ENCODE results near the gene S100A2. TPM values are rescaled to one million over a fixed set of nuclear protein-coding genes. Genes with fewer than 3 reads are reported as not detected.

Gene S100A2
- total RNA-seq, 1 donor from 2014 or later: 0.21 TPM

DNA sequence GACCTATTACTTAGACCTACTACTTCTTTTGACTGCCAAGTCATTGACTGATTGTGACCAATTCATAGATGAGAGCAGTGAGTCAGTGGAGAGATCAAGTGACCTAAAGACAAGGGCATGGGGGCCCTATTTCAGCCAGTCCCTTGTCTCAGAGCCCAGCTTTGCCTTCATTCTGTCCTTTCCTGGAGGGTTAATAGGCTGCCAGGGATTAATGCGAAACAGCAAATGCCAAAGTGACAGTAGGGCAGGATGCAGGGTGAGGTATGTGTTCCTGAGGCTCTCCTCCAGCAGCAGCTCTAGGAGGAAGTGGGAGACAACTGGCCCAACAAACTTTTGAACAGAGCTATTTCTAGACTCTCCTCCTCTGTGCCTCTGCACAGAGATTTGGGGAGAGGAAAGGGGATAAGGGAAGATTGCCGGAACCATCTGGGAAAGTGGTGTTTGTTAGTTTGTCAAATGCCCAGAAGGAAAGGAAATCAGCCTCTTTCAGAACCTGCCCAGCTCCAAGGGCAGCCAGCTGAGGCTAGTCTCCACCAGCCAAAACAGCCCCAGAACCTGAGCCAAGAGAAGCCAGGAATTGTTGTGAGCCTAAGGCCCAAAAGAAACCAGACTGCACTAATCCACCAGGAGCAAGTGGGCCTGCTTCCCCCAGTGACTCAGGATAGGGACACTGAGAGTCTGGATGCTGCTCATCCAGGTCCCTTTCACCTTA lies 11.7 kb downstream of the S100A2 start:
- no peaks in the 10 kb centered on the region for H3K36me3 Mint-ChIP-seq (ENCODE audit: low read depth)
- H3K9me3 Mint-ChIP-seq: no peaks in the 10 kb centered on the region
- intact Hi-C loops (cut with micrococcal nuclease): no loop called here
- peaks cover 19% of the 10 kb centered on the region for H3K4me1 Mint-ChIP-seq (ENCODE audit: low read depth)
- no peak overlapping the region for H3K4me3 Mint-ChIP-seq
- DNase-seq (ENCODE audit: low spot score): no peak
- H3K27ac Mint-ChIP-seq: no peak overlapping the region
- H3K27me3 Mint-ChIP-seq (ENCODE audit: insufficient read depth): peaks cover 4% of the 10 kb centered on the region

GRCh38 chr1:153553096-153553495 lies 12.5 kb downstream of the S100A2 start:
- H3K4me3 Mint-ChIP-seq: no peak overlapping the region
- no peaks in the 10 kb centered on the region for H3K36me3 Mint-ChIP-seq (ENCODE audit: low read depth)
- peaks cover 4% of the 10 kb centered on the region for H3K27me3 Mint-ChIP-seq (ENCODE audit: insufficient read depth)
- intact Hi-C loops (cut with micrococcal nuclease): no loop called here
- no peaks in the 10 kb centered on the region for H3K9me3 Mint-ChIP-seq
- no peak overlapping the region for H3K27ac Mint-ChIP-seq
- no peak for DNase-seq (ENCODE audit: low spot score)
- peaks cover 28% of the 10 kb centered on the region for H3K4me1 Mint-ChIP-seq (ENCODE audit: low read depth)

GRCh38 chr1:153552335-153552734 lies 13.3 kb downstream of the S100A2 start:
- no peak overlapping the region for H3K4me3 Mint-ChIP-seq
- H3K4me1 Mint-ChIP-seq (ENCODE audit: low read depth): peaks cover 33% of the 10 kb centered on the region
- H3K27me3 Mint-ChIP-seq (ENCODE audit: insufficient read depth): peaks cover 4% of the 10 kb centered on the region
- intact Hi-C loops (cut with micrococcal nuclease): no loop called here
- no peaks in the 10 kb centered on the region for H3K9me3 Mint-ChIP-seq
- H3K27ac Mint-ChIP-seq: no peak overlapping the region
- DNase-seq (ENCODE audit: low spot score): no peak
- H3K36me3 Mint-ChIP-seq (ENCODE audit: low read depth): no peaks in the 10 kb centered on the region

- Mint-ChIP-seq H3K4me3 (no peak overlapping the region), H3K27ac (no peak overlapping the region), H3K36me3 (ENCODE audit: low read depth) (no peaks in the 10 kb centered on the region), H3K27me3 (ENCODE audit: insufficient read depth) (peaks cover 4% of the 10 kb centered on the region), H3K9me3 (no peaks in the 10 kb centered on the region), H3K4me1 (ENCODE audit: low read depth) (peaks cover 35% of the 10 kb centered on the region)
- no peak for DNase-seq (ENCODE audit: low spot score)
- intact Hi-C loops (cut with micrococcal nuclease): no loop called here
Measured at GRCh38 chr1:153550827-153551500, 14.7 kb downstream of the S100A2 start.

DNA sequence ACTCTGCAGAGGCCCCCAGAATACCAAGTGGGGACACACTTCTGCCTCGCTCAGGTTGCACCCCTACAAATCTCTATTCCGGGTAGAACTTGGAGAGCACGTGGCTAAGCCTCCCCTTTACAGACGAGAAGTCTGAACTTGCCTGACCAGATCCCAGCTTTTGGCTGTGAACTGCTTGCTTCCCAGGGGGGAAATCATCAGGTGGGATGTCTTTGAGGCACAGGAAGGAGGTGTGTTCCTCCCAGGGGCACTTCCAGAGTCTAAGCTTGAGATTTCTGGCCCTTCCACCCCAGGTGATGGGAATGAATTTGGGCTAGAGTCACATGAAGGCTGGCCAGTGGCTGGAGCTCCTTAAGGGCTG lies 15.3 kb downstream of the S100A2 start:
- Mint-ChIP-seq H3K4me3 (no peak overlapping the region), H3K9me3 (no peaks in the 10 kb centered on the region), H3K27me3 (ENCODE audit: insufficient read depth) (peaks cover 4% of the 10 kb centered on the region), H3K36me3 (ENCODE audit: low read depth) (no peaks in the 10 kb centered on the region), H3K27ac (no peak overlapping the region), H3K4me1 (ENCODE audit: low read depth) (peaks cover 41% of the 10 kb centered on the region)
- no peak for DNase-seq (ENCODE audit: low spot score)
- intact Hi-C loops (cut with micrococcal nuclease): no loop called here

DNA sequence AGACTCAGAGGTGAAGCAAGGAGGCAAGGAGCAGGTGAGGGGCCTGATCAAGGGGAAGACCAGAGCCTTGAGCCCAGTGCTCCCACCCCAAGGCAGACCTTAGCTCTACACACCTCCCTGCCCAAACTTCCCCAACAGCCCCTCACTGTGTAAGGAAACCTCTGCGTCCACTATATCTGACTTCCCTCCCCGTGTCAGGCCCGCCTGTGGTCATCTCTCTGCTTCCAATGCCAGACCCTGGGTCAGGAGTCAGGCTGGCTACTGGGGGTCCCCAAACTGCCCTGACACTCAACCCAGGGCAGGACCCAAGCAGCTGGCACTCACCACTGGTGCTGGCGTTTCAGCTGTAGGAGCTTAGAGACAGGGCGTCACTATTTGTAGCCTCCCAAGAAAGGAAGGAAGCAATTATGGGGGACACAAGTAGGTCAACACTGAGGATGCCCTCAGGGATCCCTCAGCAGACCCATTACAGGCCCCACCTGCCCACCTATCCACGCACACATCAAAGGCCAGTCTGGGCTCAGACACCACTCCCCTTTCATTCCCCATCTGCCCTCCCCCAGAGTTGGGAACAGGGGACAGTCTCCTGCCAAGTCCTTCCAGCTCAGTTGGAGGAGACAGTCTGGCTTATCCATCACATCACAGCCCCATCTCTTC lies 15.8 kb downstream of the S100A2 start:
- Mint-ChIP-seq H3K4me3 (no peak overlapping the region), H3K4me1 (ENCODE audit: low read depth) (peaks cover 46% of the 10 kb centered on the region), H3K9me3 (no peaks in the 10 kb centered on the region), H3K27ac (no peak overlapping the region), H3K36me3 (ENCODE audit: low read depth) (peaks cover 1% of the 10 kb centered on the region), H3K27me3 (ENCODE audit: insufficient read depth) (peaks cover 4% of the 10 kb centered on the region)
- no peak for DNase-seq (ENCODE audit: low spot score)
- intact Hi-C loops (cut with micrococcal nuclease): loop anchor here (10.0 kb wide), 1 partner anchor 415 kb away; the partner anchor contains the start of genes CREB3L4 and SLC39A1

DNA sequence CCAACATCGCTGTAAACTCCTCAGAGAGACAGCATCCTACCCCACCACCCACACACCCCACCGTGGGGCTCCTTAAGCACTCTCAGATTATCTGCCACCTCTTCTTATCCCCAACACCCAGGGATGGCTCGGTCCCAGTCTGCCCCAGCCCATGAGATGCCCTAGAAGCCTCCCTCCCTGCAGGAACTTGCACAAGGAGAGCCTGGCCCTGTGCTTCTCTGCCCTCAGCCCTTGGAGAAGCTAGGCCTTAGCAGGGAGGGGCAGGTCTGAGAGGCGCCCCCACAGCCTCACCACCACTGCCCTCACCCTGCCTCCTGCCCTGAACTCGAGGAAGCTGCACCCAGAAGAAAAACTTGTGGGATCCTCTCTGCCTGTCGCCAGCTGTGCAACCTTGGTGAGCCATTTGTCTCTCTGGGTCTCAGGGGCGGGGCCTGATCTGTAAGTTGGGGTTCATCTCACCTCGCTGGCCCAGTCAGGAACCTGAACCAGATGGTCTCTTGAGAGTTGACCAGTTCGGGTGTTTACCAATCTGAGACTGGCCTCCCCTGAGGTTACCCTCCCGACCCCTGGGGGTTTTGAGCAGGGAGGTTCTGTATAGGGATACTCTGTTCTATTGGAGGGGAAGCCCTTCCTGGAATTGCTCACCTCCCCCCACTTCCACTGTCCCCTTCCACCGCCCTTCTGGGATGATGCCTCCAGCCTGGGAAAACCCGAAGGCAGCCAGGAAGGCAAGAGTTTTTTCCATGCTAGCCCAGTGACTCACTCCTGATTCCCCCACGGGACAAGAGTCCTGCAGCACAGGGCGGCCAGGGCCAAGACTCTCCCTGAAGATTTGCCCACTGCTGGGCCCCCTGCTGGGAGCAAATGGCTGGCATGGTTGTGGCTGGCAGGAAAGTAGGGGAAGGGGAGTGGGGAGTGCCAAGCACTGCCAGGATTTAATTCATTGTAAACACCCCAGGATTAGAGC lies 16.6 kb downstream of the S100A2 start, which contains the start of gene S100A3:
Gene S100A3 (minus strand): TSS at position 537 of the 967 bp plus-strand sequence. CDS start 773 bp downstream, outside the sequence.
- Mint-ChIP-seq H3K4me1 (ENCODE audit: low read depth) (peaks cover 52% of the 10 kb centered on the region), H3K36me3 (ENCODE audit: low read depth) (peaks cover 8% of the 10 kb centered on the region), H3K9me3 (no peaks in the 10 kb centered on the region), H3K27me3 (ENCODE audit: insufficient read depth) (peaks cover 4% of the 10 kb centered on the region), H3K4me3 (no peak within 1 kb of the TSS), H3K27ac (peak within 1 kb of the TSS; percentile 50)
- intact Hi-C loops (cut with micrococcal nuclease): loop anchor here (10.0 kb wide), 1 partner anchor 416 kb away; the partner anchor contains the start of genes CREB3L4 and SLC39A1
- no peak for DNase-seq (ENCODE audit: low spot score)

DNA sequence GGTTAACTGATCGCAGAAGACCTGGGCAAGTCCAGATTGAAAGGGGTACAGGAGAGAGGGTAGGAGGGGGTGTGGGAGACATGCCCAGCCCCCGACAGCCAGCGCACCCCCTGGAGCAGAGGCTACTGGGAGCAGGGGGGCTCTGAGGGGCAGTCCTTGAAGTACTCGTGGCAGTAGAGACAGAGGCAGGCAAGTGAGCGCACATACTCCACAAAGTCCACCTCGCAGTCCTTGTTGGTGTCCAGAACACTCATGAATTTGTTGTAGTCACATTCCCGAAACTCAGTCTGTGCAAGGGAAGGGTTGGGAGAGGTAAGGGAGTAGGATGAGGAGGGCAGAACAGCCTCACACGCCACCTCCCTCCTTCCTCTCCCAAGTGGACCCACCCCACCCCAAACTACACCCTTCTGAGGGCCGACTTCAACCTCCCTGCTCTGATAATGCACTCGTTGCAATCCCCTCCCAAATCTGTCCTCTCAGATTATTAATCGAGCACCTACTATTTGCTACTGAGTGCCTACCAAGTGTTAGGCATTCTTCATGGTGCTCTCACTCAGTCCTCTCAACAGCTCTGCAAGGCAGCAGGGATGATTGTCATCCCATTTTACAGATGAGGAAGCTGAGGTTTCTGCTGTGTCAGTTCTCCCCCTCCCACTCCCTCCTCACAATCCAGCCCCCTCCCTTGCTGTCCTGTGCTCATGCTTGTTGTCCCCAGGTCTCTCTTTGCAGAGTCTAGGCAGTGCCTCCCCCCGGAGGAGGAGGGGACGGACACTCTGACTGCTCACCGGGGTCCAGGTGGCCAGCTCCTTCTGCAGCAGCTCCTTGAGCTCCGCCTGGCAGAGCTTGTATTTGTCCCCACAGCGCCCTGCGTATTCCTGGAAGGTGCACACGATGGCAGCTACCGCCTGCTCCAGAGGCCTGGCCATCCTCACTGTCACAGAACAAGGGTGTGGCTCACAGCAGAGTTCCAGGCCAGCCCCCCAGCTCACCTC lies 17.8 kb downstream of the S100A2 start:
- Mint-ChIP-seq H3K9me3 (no peaks in the 10 kb centered on the region), H3K4me3 (peak overlapping the region; percentile 49), H3K4me1 (ENCODE audit: low read depth) (peaks cover 58% of the 10 kb centered on the region), H3K36me3 (ENCODE audit: low read depth) (peaks cover 14% of the 10 kb centered on the region), H3K27me3 (ENCODE audit: insufficient read depth) (peaks cover 4% of the 10 kb centered on the region), H3K27ac (peak overlapping the region; percentile 50)
- no peak for DNase-seq (ENCODE audit: low spot score)
- intact Hi-C loops (cut with micrococcal nuclease): loop anchor here (10.0 kb wide), 1 partner anchor 417 kb away; the partner anchor contains the start of genes CREB3L4 and SLC39A1

- H3K4me3 Mint-ChIP-seq: peak overlapping the region; percentile 13
- H3K27me3 Mint-ChIP-seq (ENCODE audit: insufficient read depth): peaks cover 4% of the 10 kb centered on the region
- peak overlapping the region; percentile 99 for H3K27ac Mint-ChIP-seq
- no peak for DNase-seq (ENCODE audit: low spot score)
- peaks cover 67% of the 10 kb centered on the region for H3K4me1 Mint-ChIP-seq (ENCODE audit: low read depth)
- intact Hi-C loops (cut with micrococcal nuclease): loop anchor here (10.0 kb wide), 1 partner anchor 418 kb away; the partner anchor contains the start of genes CREB3L4 and SLC39A1
- H3K36me3 Mint-ChIP-seq (ENCODE audit: low read depth): peaks cover 21% of the 10 kb centered on the region
- H3K9me3 Mint-ChIP-seq: no peaks in the 10 kb centered on the region
Measured at GRCh38 chr1:153546796-153547559, 18.7 kb downstream of the S100A2 start.

- no peak for DNase-seq (ENCODE audit: low spot score)
- intact Hi-C loops (cut with micrococcal nuclease): loop anchor here (10.0 kb wide), 1 partner anchor 418 kb away; the partner anchor contains the start of genes CREB3L4 and SLC39A1
- peaks cover 73% of the 10 kb centered on the region for H3K4me1 Mint-ChIP-seq (ENCODE audit: low read depth)
- peak overlapping the region; percentile 13 for H3K4me3 Mint-ChIP-seq
- H3K36me3 Mint-ChIP-seq (ENCODE audit: low read depth): peaks cover 27% of the 10 kb centered on the region
- H3K9me3 Mint-ChIP-seq: no peaks in the 10 kb centered on the region
- peaks cover 4% of the 10 kb centered on the region for H3K27me3 Mint-ChIP-seq (ENCODE audit: insufficient read depth)
- H3K27ac Mint-ChIP-seq: peak overlapping the region; percentile 99
Measured at GRCh38 chr1:153546371-153546770, 19.3 kb downstream of the S100A2 start.

Data from activated T-helper 1 cell treated with anti-CD3 and anti-CD28 coated beads, Interleukin-12 subunit alpha, Interleukin-12 subunit beta, Interleukin-2, Interleukin-4 antibody, amounts not matched to agents 30 ng/mL and 10 ng/mL and 1 ng/mL, durations not matched to agents 14 hours and 24 hours and 36 hours (primary cell).